ENCODE results near the gene B4GALNT3. TPM values are rescaled to one million over a fixed set of nuclear protein-coding genes. Genes with fewer than 3 reads are reported as not detected.

The B4GALNT3 gene
- total RNA-seq, 1 donor from 2014 or later, result 36.6 TPM

- intact Hi-C loops (cut with DNase I), result loop anchor here (1.0 to 2.0 kb wide), 2 partner anchors 44 to 91 kb away; no protein-coding TSS in a partner anchor
- ATAC-seq (no peak), DNase-seq (ENCODE audit: missing footprints) (no peak)
These were observed 86.7 kb downstream of the B4GALNT3 start for GRCh38 chr12:546265-546919.

- intact Hi-C loops (cut with DNase I), result loop anchor here (1.0 to 2.0 kb wide), 2 partner anchors 44 to 92 kb away; no protein-coding TSS in a partner anchor
- DNase-seq (ENCODE audit: missing footprints) (peak; percentile 85), ATAC-seq (peak; percentile 42)
These were observed 87.4 kb downstream of the B4GALNT3 start for GRCh38 chr12:546920-547845.

DNA sequence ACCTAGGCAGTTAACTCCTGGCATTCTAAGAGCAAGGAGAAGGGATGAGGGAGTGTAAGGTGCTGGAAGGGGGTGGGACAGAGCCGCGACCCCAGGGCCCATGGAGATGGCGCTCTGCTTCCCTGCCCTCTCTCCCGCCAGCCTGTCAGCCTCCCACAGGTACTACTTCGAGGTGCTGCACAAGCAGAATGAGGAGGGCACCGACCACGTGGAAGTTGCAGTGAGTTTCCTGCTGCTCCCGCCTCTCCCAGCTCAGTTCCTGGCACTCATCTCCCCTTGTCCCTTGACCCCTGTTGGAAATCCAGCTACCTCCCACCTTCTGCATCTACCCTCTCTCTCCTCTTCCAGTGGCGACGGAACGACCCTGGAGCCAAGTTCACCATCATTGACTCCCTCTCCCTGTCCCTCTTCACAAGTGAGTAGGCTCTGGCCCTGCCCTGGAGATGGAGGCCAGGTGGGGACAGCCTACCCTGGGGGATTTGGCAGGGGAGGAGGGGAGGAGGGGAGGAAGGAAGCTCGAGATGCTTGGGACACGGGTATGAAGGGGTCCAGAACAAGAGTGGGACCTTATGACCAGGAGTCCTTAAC is 88.2 kb downstream of the B4GALNT3 start:
- intact Hi-C loops (cut with DNase I), result loop anchor here (2.0 kb wide), 1 partner anchor 45 kb away; no protein-coding TSS in a partner anchor
- DNase-seq (ENCODE audit: missing footprints), result no peak
- no peak for ATAC-seq

GRCh38 chr12:549476-550082 is 89.8 kb downstream of the B4GALNT3 start:
- intact Hi-C loops (cut with DNase I), result no loop called here
- DNase-seq (ENCODE audit: missing footprints) (no peak), ATAC-seq (peak; percentile 45)

DNA sequence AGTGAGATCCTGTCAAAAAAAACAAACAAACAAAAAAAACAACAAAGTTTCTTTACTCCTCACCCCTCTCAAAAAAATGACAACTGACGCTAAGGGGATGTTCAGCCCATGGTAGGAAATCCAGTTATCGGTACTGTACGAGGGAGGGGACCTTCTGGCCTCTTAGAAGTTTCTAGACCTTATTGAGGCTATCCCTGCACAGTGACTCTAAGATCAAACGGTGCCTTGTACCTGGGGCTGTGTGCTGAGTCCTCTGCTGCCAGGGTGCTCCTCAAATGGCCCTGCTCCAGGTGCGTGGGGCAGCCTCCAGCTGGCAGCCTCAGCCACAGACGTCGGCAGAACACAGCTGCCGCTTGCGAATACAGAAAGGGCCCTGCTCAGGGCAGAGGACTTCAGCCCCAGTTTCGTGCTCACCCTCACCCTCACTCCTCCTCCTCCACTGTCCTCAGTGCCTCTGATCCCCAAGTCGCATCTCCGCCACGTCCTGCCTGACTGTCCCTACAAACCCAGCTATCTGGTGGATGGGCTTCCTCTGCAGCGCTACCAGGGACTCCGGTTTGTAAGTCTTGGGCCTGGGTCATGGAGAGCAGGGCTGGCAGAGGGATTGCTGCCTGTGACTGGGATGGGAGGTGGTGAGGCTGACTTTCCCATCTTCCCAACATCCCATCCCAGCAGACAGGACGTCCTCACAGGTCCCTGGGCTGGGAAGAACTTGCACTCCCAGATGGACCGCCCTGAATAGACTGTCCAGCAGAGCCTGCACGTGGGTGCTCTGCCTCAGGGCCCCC is 90.9 kb downstream of the B4GALNT3 start:
- DNase-seq (ENCODE audit: missing footprints) (no peak), ATAC-seq (peak; percentile 66)
- intact Hi-C loops (cut with DNase I), result no loop called here

DNA sequence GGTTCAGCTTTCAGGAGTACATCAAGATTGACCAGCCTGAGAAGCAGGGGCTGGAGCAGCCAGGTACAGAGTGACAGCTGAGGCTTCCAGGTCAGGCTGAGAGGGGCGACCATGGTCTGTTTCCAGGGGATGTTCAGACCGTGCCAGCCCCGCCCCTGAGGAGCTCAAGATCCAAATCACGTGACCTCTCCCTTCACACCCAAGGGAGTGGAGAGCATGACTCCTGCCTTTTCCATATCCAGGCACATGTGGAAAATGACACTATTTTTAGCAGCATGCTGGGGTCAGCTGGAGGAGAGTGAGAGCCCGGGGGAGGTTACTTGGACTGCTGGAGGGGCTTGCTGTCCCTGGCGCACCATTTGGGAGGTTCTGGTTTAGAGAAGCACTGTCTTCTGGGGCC is 92.7 kb downstream of the B4GALNT3 start:
- peak; percentile 35 for ATAC-seq
- no peak for DNase-seq (ENCODE audit: missing footprints)
- intact Hi-C loops (cut with DNase I), result no loop called here

DNA sequence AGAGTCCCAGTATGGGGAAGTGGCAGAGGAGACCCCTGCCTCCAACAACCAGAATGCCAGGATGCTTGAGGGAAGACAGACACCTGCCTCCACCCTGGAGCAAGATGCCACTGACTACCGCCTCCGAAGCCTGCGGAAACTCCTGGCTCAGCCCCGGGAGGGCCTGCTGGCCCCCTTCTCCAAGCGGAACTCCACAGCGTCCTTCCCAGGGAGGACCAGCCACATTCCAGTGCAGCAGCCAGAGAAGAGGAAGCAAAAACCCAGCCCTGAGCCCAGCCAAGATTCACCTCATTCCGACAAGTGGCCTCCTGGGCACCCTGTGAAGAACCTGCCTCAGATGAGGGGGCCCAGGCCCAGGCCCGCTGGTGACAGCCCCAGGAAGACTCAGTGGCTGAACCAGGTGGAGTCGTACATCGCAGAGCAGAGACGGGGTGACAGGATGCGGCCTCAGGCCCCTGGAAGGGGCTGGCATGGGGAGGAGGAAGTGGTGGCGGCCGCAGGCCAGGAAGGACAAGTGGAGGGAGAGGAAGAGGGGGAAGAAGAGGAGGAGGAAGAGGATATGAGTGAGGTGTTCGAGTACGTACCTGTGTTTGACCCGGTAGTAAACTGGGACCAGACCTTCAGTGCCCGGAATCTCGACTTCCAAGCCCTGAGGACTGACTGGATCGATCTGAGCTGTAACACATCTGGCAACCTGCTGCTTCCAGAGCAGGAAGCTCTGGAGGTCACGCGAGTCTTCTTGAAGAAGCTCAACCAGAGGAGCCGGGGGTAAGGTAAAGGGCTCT is 93.7 kb downstream of the B4GALNT3 start:
- intact Hi-C loops (cut with DNase I), result no loop called here
- DNase-seq (ENCODE audit: missing footprints) (no peak), ATAC-seq (no peak)

- ATAC-seq (no peak), DNase-seq (ENCODE audit: missing footprints) (no peak)
- intact Hi-C loops (cut with DNase I), result no loop called here
These were observed 94.2 kb downstream of the B4GALNT3 start for GRCh38 chr12:554001-554285.

DNA sequence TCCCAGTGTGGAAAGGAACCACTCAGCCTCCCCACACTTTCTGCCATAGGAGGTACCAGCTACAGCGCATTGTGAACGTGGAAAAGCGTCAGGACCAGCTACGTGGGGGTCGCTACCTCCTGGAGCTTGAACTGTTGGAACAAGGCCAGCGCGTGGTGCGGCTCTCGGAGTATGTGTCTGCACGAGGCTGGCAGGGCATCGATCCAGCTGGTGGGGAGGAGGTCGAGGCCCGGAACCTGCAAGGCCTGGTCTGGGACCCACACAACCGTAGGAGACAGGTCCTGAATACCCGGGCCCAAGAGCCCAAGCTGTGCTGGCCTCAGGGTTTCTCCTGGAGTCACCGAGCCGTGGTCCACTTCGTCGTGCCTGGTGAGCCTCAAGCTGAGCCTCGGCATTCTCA is 96.8 kb downstream of the B4GALNT3 start:
- ATAC-seq, result no peak
- intact Hi-C loops (cut with DNase I), result no loop called here
- no peak for DNase-seq (ENCODE audit: missing footprints)

DNA sequence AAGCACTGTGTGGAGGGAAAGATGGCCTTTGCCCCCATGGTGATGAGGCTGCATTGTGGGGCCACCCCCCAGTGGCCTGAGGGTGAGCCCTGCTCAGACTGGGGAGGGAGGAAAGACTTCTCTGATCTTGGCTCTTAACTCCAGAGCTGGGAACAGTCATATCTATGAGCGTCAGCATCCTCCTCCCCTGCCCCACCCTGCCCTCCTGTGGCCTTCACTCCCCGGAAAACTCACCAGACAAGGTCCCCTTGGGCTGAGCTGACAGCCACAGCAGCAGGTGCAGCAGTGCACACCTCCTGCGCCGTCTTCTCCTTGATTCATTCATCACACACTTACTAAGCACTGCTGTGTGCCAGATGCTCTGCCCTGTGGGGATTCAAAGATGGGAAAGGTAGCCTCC is 98.8 kb downstream of the B4GALNT3 start:
- intact Hi-C loops (cut with DNase I), result no loop called here
- DNase-seq (ENCODE audit: missing footprints), result no peak
- no peak for ATAC-seq

DNA sequence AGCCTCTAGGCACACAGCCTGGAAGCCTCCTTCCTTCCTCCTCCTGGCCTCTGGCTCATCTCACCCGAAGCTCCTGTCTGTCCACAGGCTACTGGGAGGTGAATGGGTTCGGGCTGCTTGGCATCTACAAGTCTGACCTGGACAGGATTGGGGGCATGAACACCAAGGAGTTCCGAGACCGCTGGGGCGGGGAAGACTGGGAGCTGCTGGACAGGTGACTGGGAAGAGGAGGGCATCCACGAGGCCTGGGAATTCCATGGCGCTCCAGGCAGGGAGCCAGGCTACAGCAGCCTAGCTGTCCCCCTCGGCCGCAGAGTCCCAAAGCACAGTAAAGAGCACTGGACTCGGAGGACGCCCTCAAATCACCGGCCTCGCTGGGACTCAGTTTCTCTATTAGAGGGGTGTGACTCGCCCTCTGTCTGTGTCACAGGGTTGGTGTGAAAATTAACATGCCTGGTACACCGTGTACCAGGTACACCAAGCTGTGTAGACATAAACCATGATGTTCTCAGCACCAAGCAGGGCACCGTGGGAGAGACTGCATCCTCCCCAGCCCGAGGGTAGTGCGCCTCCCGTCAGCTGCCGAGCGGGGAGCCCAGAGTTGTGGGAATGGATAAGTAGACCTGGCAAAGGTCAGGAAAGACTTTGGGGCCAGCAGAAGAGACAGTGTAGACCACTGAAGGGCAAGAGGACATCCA is 99.6 kb downstream of the B4GALNT3 start:
- DNase-seq (ENCODE audit: missing footprints) (no peak), ATAC-seq (peak; percentile 2)
- intact Hi-C loops (cut with DNase I), result no loop called here

DNA sequence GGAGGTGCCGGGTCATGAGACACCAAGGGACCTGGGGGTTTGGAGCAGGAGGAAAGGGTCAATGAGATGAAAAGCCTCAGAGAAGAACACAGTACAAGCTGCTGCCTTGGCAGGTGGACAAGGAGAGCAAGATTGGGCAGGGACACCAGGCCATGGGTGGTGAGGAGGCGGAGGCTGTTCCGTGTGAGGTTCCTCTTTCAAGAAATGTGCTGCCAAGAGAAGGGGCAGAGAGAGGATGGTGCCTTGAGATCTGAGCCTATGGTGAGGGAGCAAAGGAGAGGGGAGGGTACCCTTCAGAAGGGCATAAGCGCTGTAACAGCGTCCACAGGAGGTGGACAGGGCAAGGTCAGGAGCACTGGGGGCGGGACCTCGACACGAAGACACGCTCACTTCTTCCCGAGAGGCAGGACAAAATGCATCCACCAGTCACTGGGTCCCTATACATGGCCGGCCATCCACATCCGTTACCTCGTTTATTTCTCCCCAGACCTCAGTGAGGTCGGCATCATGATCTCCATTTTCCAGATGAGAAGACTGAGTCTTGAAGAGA is 100.2 kb downstream of the B4GALNT3 start:
- intact Hi-C loops (cut with DNase I), result loop anchor here (10.0 kb wide), 1 partner anchor 535 kb away; no protein-coding TSS in a partner anchor
- ATAC-seq (no peak), DNase-seq (ENCODE audit: missing footprints) (no peak)

DNA sequence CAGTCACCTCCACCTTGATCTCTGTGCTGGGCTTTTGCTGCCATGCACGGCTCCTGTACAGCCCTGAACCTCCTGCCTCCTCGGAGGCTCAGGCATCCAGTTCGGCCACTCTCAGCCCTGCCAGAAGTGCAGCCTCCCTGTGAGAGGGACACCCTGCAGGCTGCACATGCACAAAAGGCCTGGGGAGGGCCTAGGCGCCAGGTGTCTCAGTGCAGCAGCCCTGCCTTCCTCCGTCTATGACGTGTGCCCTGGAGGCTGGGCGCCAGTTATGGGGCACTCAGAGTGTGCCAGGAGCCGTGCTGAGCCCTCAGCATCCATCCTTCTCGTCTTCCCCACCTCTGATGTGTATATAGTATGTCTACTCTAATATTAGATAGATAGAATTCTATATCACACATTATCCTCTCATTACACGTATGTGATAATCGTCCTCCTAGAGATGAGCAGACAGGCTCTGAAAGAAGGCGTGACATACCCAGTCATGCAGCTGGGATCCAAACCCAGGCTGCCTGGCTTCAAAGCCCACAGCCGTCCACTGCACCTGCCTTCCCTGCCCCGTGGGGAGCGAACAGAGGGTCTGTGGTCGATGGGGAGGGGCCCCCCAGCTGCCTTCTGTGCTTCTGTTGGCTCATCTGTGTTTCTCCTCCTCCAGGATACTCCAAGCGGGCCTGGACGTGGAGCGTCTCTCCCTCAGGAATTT is 101.1 kb downstream of the B4GALNT3 start:
- ATAC-seq (no peak), DNase-seq (ENCODE audit: missing footprints) (peak; percentile 60)
- intact Hi-C loops (cut with DNase I), result loop anchor here (10.0 kb wide), 1 partner anchor 534 kb away; no protein-coding TSS in a partner anchor

- ATAC-seq (no peak), DNase-seq (ENCODE audit: missing footprints) (peak; percentile 31)
- intact Hi-C loops (cut with DNase I), result loop anchor here (10.0 kb wide), 1 partner anchor 533 kb away; no protein-coding TSS in a partner anchor
These were observed 101.6 kb downstream of the B4GALNT3 start for GRCh38 chr12:561391-561705.

DNA sequence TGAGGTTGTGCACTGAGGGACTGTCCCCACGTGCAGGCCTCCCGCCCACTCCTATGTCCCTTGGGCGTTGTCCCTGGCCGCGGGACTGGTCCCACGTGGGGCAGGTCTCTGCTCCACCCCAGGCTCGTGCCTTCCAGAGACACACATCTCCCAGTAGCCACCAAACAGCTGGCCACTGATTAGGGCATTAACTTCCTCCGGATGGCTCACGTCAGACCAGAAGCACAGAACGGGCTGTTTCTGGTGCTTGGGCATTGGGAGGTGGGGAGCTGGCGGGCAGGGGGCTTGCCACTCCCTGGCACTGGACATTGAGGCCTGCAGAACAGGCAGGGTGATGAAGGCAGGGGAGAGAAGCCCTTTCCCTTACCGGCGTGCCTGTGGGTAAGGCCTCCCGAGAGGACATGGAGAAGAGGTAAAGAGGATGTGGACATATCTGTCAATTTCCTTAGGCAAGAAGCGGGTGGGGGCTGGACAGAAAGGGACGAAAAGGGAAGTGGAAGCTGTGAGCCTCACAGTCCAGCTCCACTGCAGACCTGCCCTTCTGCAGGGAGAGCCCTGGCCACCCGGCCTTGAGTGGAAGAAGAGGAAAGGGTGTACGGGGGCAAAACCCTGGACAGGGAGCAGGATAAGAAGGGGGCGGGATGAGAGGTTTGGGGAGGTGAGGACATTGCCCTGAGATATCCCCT is 102.3 kb downstream of the B4GALNT3 start:
- intact Hi-C loops (cut with DNase I), result loop anchor here (10.0 kb wide), 1 partner anchor 533 kb away; no protein-coding TSS in a partner anchor
- DNase-seq (ENCODE audit: missing footprints), result peak; percentile 86
- peak; percentile 30 for ATAC-seq

DNA sequence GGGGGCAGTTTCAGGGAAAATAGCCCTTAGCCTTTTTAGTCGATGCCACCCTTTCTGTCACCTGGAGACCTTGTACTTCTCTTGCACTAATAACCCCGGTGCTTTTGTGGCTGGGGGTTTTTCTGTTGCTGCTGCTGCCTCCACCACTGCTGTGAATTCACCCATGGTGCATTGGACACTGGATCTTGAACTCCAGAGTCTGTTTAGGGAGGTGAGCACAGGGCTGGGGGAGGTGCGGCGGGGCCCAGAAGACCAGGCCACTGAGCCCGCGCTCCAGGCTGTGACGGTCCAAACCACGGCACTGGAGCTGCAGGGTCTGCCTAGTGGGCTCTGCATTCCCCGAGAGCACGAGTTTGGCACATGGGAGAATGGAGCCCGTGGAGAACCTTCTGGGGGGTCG is 102.9 kb downstream of the B4GALNT3 start:
- intact Hi-C loops (cut with DNase I), result loop anchor here (10.0 kb wide), 1 partner anchor 532 kb away; no protein-coding TSS in a partner anchor
- no peak for ATAC-seq
- DNase-seq (ENCODE audit: missing footprints), result peak; percentile 34

Data from Right ventricle myocardium inferior (tissue), 1 donor.